Duodenal mucosa (tissue), 2 donors: ENCODE results near the gene OGFR.
A peak's percentile ranks its signal among the peaks of the same experiment; 100 is the strongest.

Experiments
- H3K27ac ChIP-seq: one replicate; pipeline ENCODE4 v1.7.0; 2013; ENCODE audit warnings: low read depth, low read length
- H3K27me3 ChIP-seq, 2 donors: one replicate each; pipeline ENCODE4 v1.7.0; 2013; ENCODE audit warnings: low read length in 2 of 2, control low read depth in 1 of 2; ENCODE audit not compliant: insufficient read depth in 2 of 2, control insufficient read depth in 1 of 2
- H3K36me3 ChIP-seq, 2 donors: one replicate each; pipeline ENCODE4 v1.7.0; 2013; ENCODE audit warnings: low read length in 2 of 2, control low read depth in 1 of 2; ENCODE audit not compliant: insufficient read depth in 2 of 2, control insufficient read depth in 1 of 2
- H3K4me1 ChIP-seq, 2 donors: one replicate each; pipeline ENCODE4 v1.7.0; 2013; ENCODE audit warnings: low read length in 2 of 2, control low read depth in 1 of 2; ENCODE audit not compliant: insufficient read depth in 2 of 2, control insufficient read depth in 1 of 2
- H3K4me3 ChIP-seq, 2 donors: one replicate each; pipeline ENCODE4 v1.7.0; 2013; ENCODE audit warnings: low read length in 2 of 2, low read depth in 1 of 2
- H3K9ac ChIP-seq, 2 donors: one replicate each; pipeline ENCODE4 v1.7.0; 2013; ENCODE audit warnings: low read length in 2 of 2, low read depth in 1 of 2
- H3K9me3 ChIP-seq, 2 donors: one replicate each; pipeline ENCODE4 v1.7.0; 2013; ENCODE audit warnings: low read length in 2 of 2, control low read depth in 1 of 2; ENCODE audit not compliant: control insufficient read depth in 1 of 2

The OGFR gene

GRCh38 chr20:62825986-62826645 lies 21.5 kb downstream of the OGFR start:
- H3K4me3 ChIP-seq = no peak overlapping the region
- H3K27me3 ChIP-seq = no peaks in the 10 kb centered on the region
- H3K36me3 ChIP-seq = no peaks in the 10 kb centered on the region
- H3K27ac ChIP-seq = no peak overlapping the region
- no peaks in the 10 kb centered on the region for H3K9me3 ChIP-seq
- no peak overlapping the region for H3K9ac ChIP-seq
- H3K4me1 ChIP-seq = peaks cover 9 to 10% of the 10 kb centered on the region in 2 donors

- H3K36me3 ChIP-seq = no peaks in the 10 kb centered on the region
- H3K27me3 ChIP-seq = no peaks in the 10 kb centered on the region
- no peak overlapping the region for H3K4me3 ChIP-seq
- H3K9me3 ChIP-seq = no peaks in the 10 kb centered on the region
- H3K9ac ChIP-seq = no peak overlapping the region
- no peak overlapping the region for H3K27ac ChIP-seq
- peaks cover 15 to 17% of the 10 kb centered on the region in 2 donors for H3K4me1 ChIP-seq
Measured at GRCh38 chr20:62826646-62827310, 22.1 kb downstream of the OGFR start.

- Histone ChIP-seq H3K4me1 (peaks cover 22 to 24% of the 10 kb centered on the region in 2 donors), H3K4me3 (no peak overlapping the region), H3K27me3 (no peaks in the 10 kb centered on the region), H3K9ac (no peak overlapping the region), H3K27ac (no peak overlapping the region), H3K36me3 (no peaks in the 10 kb centered on the region), H3K9me3 (no peaks in the 10 kb centered on the region)
Measured at GRCh38 chr20:62827311-62828038, 22.8 kb downstream of the OGFR start.

DNA sequence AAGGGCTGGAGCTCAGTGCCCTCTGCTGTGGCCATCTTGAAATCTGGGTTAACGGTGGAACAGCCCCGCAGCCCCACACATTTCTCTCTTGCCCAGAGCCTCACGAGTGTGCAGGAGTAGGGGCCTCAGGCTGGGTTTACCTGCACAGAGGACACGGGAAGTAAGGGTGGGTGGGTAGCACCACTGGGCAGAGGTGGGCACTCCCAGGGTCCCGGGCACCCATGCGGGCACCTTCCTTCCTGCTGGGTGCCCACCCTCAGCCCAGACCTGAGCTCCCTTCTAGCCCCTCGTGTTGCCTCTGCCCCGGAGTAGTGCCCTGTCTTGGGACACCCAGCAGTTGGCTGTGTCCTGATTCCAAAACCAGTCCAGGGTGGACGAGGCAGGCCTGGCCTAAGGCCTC lies 23.4 kb downstream of the OGFR start:
- H3K4me3 ChIP-seq = no peak overlapping the region
- H3K36me3 ChIP-seq = no peaks in the 10 kb centered on the region
- no peak overlapping the region for H3K9ac ChIP-seq
- H3K9me3 ChIP-seq = no peaks in the 10 kb centered on the region
- H3K27me3 ChIP-seq = no peaks in the 10 kb centered on the region
- H3K4me1 ChIP-seq = peaks cover 28 to 30% of the 10 kb centered on the region in 2 donors
- H3K27ac ChIP-seq = no peak overlapping the region

DNA sequence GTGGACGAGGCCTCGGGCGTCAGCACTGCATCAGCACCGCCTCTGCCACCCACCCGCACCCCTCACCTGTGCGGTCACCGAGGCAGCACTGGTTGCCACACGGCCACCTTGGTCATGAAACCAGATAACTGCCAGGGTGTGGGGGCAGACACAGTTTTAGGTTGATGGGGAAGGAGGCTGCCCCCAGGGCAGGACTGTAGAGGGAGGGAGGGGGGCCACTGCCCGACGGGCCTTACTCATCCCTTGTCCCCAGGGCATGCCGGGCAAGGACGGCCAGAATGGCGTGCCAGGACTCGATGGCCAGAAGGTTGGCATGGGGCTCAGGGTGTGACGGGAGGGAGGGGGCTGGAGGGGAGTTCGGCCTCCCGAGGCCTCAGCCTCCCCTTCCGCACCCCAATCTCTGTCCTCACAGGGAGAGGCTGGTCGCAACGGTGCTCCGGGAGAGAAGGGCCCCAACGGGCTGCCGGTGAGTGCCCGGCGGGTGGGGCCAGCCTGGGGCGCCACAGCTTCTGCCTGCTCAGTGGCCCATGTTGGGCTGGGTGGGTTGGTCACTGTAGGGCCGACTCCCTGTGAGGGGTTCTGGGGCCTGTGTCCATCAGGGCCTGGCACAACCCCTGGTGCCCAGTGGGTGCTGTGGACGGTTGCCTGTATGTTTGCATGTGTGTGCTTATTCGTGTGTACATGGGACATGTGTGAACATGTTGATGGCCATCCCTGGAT lies 24.0 kb downstream of the OGFR start:
- Histone ChIP-seq H3K36me3 (no peaks in the 10 kb centered on the region), H3K27ac (no peak overlapping the region), H3K27me3 (no peaks in the 10 kb centered on the region), H3K4me1 (peaks cover 29 to 31% of the 10 kb centered on the region in 2 donors), H3K9me3 (no peaks in the 10 kb centered on the region), H3K4me3 (no peak overlapping the region), H3K9ac (no peak overlapping the region)

DNA sequence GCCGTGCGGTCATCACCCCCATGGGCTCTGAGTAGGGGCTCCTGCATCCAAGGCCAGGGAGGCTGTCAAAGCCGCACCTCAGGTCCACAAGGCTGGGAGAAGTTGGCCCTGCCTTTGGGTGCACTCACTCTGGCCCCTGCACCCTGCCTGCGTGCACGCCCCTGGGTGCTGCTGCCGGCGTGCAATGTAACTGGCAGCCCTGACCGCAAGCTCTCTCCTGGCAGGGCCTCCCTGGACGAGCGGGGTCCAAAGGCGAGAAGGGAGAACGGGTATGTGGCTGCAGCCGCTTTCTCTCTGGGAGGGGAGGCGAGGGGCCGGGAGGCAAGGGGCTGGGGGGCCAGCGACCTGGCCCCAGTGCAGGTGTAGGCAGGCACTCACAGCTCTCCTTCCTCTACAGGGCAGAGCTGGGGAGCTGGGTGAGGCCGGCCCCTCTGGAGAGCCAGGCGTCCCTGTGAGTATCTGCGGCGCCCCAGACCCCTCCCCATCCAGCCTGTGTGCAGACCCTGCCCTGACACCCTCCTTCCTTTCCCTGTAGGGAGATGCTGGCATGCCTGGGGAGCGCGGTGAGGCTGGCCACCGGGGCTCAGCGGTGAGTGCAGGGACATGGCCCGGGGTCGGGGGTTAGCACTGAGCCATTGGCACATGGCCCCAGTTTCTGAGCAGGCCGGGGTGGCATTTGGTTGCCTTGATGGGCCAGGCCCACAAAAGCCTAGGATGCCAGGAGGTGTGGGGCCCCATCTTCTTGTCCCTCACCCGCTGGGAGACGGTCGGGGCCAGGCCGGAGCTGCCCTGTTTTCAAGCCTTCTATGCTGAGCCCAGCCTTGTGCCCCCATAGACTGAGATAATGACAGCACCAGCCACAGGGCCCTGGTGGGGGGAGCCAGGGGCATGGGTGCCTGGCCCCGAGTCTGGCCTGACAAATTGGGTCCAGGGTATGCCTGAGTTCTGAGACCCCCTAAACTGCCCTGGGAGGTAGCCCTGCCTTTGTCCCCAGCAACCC lies 24.9 kb downstream of the OGFR start:
- no peaks in the 10 kb centered on the region for H3K9me3 ChIP-seq
- no peaks in the 10 kb centered on the region for H3K36me3 ChIP-seq
- H3K27ac ChIP-seq = no peak overlapping the region
- no peak overlapping the region for H3K9ac ChIP-seq
- peaks cover 24 to 26% of the 10 kb centered on the region in 2 donors for H3K4me1 ChIP-seq
- no peaks in the 10 kb centered on the region for H3K27me3 ChIP-seq
- no peak overlapping the region for H3K4me3 ChIP-seq

- H3K27me3 ChIP-seq = no peaks in the 10 kb centered on the region
- H3K4me3 ChIP-seq = no peak overlapping the region
- H3K27ac ChIP-seq = no peak overlapping the region
- H3K36me3 ChIP-seq = no peaks in the 10 kb centered on the region
- H3K4me1 ChIP-seq = peaks cover 22 to 24% of the 10 kb centered on the region in 2 donors
- no peak overlapping the region for H3K9ac ChIP-seq
- H3K9me3 ChIP-seq = no peaks in the 10 kb centered on the region
Measured at GRCh38 chr20:62830251-62830650, 25.6 kb downstream of the OGFR start.

- Histone ChIP-seq H3K36me3 (no peaks in the 10 kb centered on the region), H3K4me1 (peaks cover 22 to 24% of the 10 kb centered on the region in 2 donors), H3K9ac (no peak overlapping the region), H3K9me3 (no peaks in the 10 kb centered on the region), H3K4me3 (peak overlapping the region; percentile 33 to 50), H3K27ac (no peak overlapping the region), H3K27me3 (no peaks in the 10 kb centered on the region)
Measured at GRCh38 chr20:62830821-62831220, 26.2 kb downstream of the OGFR start.

- peak overlapping the region; percentile 39 to 43 for H3K9ac ChIP-seq
- peaks cover 22 to 24% of the 10 kb centered on the region in 2 donors for H3K4me1 ChIP-seq
Measured at GRCh38 chr20:62831361-62831788, 26.7 kb downstream of the OGFR start.

More at GRCh38 chr20:62831361-62831788, 26.7 kb downstream of the OGFR start:
- Histone ChIP-seq H3K27me3 (no peaks in the 10 kb centered on the region), H3K4me3 (peak overlapping the region; percentile 33 to 50), H3K27ac (no peak overlapping the region), H3K36me3 (no peaks in the 10 kb centered on the region), H3K9me3 (no peaks in the 10 kb centered on the region)
